H1 (cell line): ENCODE data around the gene BTN2A1. TPM values are rescaled to one million over a fixed set of nuclear protein-coding genes. Genes with fewer than 3 reads are reported as not detected.

Source experiments
- CTCF ChIA-PET: fragments of 300-600 bp; sonication (Branson Sonifier 250); formaldehyde crosslinking; loops from one replicate; lab custom pipeline; 2021; ENCODE audit not compliant: partially characterized antibody; lab: Charles Lee
- POLR2A ChIA-PET: fragments of 300-600 bp; sonication (Branson Sonifier 250); formaldehyde crosslinking; loops from one replicate; lab custom pipeline; 2021; ENCODE audit warnings: inconsistent platforms; ENCODE audit not compliant: partially characterized antibody; lab: Charles Lee
- DNase-seq, 2 experiments: peaks; one replicate each; pipeline versions ENCODE4 v3.0.0 to v3.0.0-alpha.2; 2010 to 2022; ENCODE audit warnings: low spot score in 2 of 2, low read depth in 1 of 2, mixed read lengths in 1 of 2
- FAIRE-seq: peaks from 2 replicates; lab custom pipeline; 2011; peaks lifted over from hg19 to GRCh38; lab: Jason Lieb, UNC
- H2AFZ ChIP-seq: 2 replicates; pipeline ENCODE4 v1.8.1; 2012; ENCODE audit warnings: low read length, inconsistent platforms
- H2AK5ac ChIP-seq: 2 replicates; pipeline ENCODE4 v1.6.1; 2013; ENCODE audit warnings: low read depth, low read length
- H2BK120ac ChIP-seq: replicated peaks from 2 replicates; pipeline ENCODE3; 2013; ENCODE audit warnings: low read depth, low read length, inconsistent platforms
- H2BK12ac ChIP-seq: 2 replicates; pipeline ENCODE4 v1.6.1; 2013; ENCODE audit warnings: low read depth, low read length
- H2BK15ac ChIP-seq: 2 replicates; pipeline ENCODE4 v1.6.1; 2013; ENCODE audit warnings: low read length
- H2BK20ac ChIP-seq: 2 replicates; pipeline ENCODE4 v1.6.1; 2013; ENCODE audit warnings: low read length
- H2BK5ac ChIP-seq: 2 replicates; pipeline ENCODE4 v1.6.1; 2013; ENCODE audit warnings: low read depth, low read length
- H3K14ac ChIP-seq: 2 replicates; pipeline ENCODE4 v1.6.1; 2013; ENCODE audit warnings: inconsistent platforms; ENCODE audit not compliant: insufficient read length
- H3K18ac ChIP-seq: 2 replicates; pipeline ENCODE4 v1.6.1; 2013; ENCODE audit warnings: low read length; ENCODE audit errors: extremely low read depth
- H3K23ac ChIP-seq: 2 replicates; pipeline ENCODE4 v1.6.1; 2013; ENCODE audit warnings: inconsistent platforms; ENCODE audit not compliant: insufficient read length
- H3K23me2 ChIP-seq: 2 replicates; pipeline ENCODE4 v1.6.1; 2013; ENCODE audit warnings: low read depth, low read length
- H3K27ac ChIP-seq: 2 replicates; pipeline ENCODE4 v1.6.1; 2011; ENCODE audit warnings: low read depth, low read length, inconsistent platforms
- H3K27me3 ChIP-seq, 4 experiments: replicated peaks in 1 of 4; 1 replicate in 1 of 4; 2 replicates in 3 of 4; pipeline versions ENCODE4 v1.6.1 to v1.8.1; 2011 to 2013; ENCODE audit warnings: low read length in 3 of 4, mild to moderate bottlenecking in 3 of 4, inconsistent platforms in 2 of 4, mixed read lengths in 2 of 4, moderate library complexity in 1 of 4; ENCODE audit not compliant: control insufficient read depth in 3 of 4, insufficient read depth in 3 of 4; ENCODE audit errors: extremely low read depth in 1 of 4
- H3K36me3 ChIP-seq, 4 experiments: 2 replicates each; pipeline versions ENCODE4 v1.6.1 to v1.8.1; 2011 to 2013; ENCODE audit warnings: mild to moderate bottlenecking in 4 of 4, low read length in 3 of 4, moderate library complexity in 2 of 4, control low read depth in 1 of 4, inconsistent platforms in 1 of 4; ENCODE audit not compliant: insufficient read depth in 4 of 4, control insufficient read depth in 2 of 4
- H3K4ac ChIP-seq: replicated peaks from 2 replicates; pipeline ENCODE3; 2013; ENCODE audit warnings: low read length, low read depth, mixed read lengths, inconsistent platforms; ENCODE audit not compliant: insufficient read length
- H3K4me1 ChIP-seq, 4 experiments: replicated peaks in 1 of 4; 1 replicate in 1 of 4; 2 replicates in 3 of 4; pipeline versions ENCODE4 v1.6.1 to v1.8.1; 2011 to 2013; ENCODE audit warnings: low read length in 3 of 4, inconsistent platforms in 2 of 4, mixed read lengths in 1 of 4; ENCODE audit not compliant: insufficient read depth in 4 of 4, control insufficient read depth in 3 of 4
- H3K4me2 ChIP-seq, 2 experiments: 2 replicates each; pipeline versions ENCODE4 v1.6.1 to v1.8.1; 2011 to 2013; ENCODE audit warnings: low read depth in 2 of 2, low read length in 2 of 2, control low read depth in 1 of 2, inconsistent platforms in 1 of 2, mild to moderate bottlenecking in 1 of 2; ENCODE audit not compliant: insufficient read depth in 1 of 2
- H3K4me3 ChIP-seq, 4 experiments: fragments of 200-600, 300-600 bp in 1 of 4; sonication (generic), shearing (Covaris generic), sonication (Bioruptor Twin) in 1 of 4; 2 replicates each; pipeline versions ENCODE4 v1.5.1 to v1.8.1; 2011 to 2016; ENCODE audit warnings: low read length in 4 of 4, low read depth in 3 of 4, control low read depth in 2 of 4, inconsistent platforms in 2 of 4, mild to moderate bottlenecking in 2 of 4, mixed read lengths in 1 of 4, moderate library complexity in 1 of 4; ENCODE audit not compliant: insufficient read depth in 2 of 4; ENCODE audit errors: extremely low read depth in 1 of 4
- H3K56ac ChIP-seq: replicated peaks from 2 replicates; pipeline ENCODE3; 2013; ENCODE audit warnings: low read depth, mild to moderate bottlenecking, mixed read lengths, low read length, inconsistent platforms; ENCODE audit not compliant: insufficient read length
- H3K79me1 ChIP-seq: 2 replicates; pipeline ENCODE4 v1.6.1; 2013; ENCODE audit warnings: low read depth, low read length, control low read depth
- H3K79me2 ChIP-seq, 2 experiments: 2 replicates each; pipeline versions ENCODE4 v1.6.1 to v1.8.1; 2012 to 2013; ENCODE audit warnings: low read length in 2 of 2, mild to moderate bottlenecking in 2 of 2, inconsistent platforms in 1 of 2; ENCODE audit not compliant: insufficient read depth in 2 of 2, control insufficient read depth in 1 of 2
- H3K9ac ChIP-seq, 4 experiments: replicated peaks in 1 of 4; 1 replicate in 1 of 4; 2 replicates in 3 of 4; pipeline versions ENCODE4 v1.6.1 to v1.8.1; 2011 to 2013; ENCODE audit warnings: low read depth in 3 of 4, low read length in 3 of 4, control low read depth in 2 of 4, mild to moderate bottlenecking in 2 of 4, moderate library complexity in 2 of 4, inconsistent platforms in 1 of 4; ENCODE audit errors: extremely low read depth in 1 of 4
- H3K9me3 ChIP-seq, 2 experiments: 2 replicates each; pipeline versions ENCODE4 v1.6.1 to v1.8.1; 2012 to 2013; ENCODE audit warnings: mild to moderate bottlenecking in 2 of 2, moderate library complexity in 2 of 2, control low read depth in 1 of 2, inconsistent platforms in 1 of 2, low read depth in 1 of 2, low read length in 1 of 2, mixed read lengths in 1 of 2; ENCODE audit not compliant: insufficient read depth in 2 of 2
- H4K20me1 ChIP-seq, 2 experiments: replicated peaks in 1 of 2; 2 replicates each; pipeline versions ENCODE3 to v1.8.1; 2011 to 2013; ENCODE audit warnings: inconsistent platforms in 2 of 2, low read length in 2 of 2, mild to moderate bottlenecking in 1 of 2; ENCODE audit not compliant: insufficient read depth in 2 of 2, control insufficient read depth in 1 of 2
- H4K5ac ChIP-seq: 2 replicates; pipeline ENCODE4 v1.6.1; 2013; ENCODE audit warnings: low read length, low read depth, mixed read lengths, inconsistent platforms; ENCODE audit not compliant: insufficient read length
- H4K8ac ChIP-seq: 2 replicates; pipeline ENCODE4 v1.8.0; 2013; ENCODE audit warnings: mild to moderate bottlenecking, moderate library complexity, low read length, inconsistent platforms; ENCODE audit not compliant: insufficient read depth; ENCODE audit errors: extremely low read depth
- H4K91ac ChIP-seq: replicated peaks from 2 replicates; pipeline ENCODE3; 2013; ENCODE audit warnings: low read length, mixed read lengths, inconsistent platforms; ENCODE audit not compliant: insufficient read length
- CTCF ChIP-seq, 3 experiments: IDR thresholded peaks; 1 replicate in 2 of 3; 2 replicates in 1 of 3; pipeline versions ENCODE4 v1.5.1 to v1.6.1; 2011; ENCODE audit warnings: low read length in 3 of 3, mild to moderate bottlenecking in 3 of 3, inconsistent platforms in 2 of 3, low read depth in 1 of 3, moderate library complexity in 1 of 3; ENCODE audit not compliant: insufficient read depth in 1 of 3; ENCODE audit errors: control extremely low read depth in 1 of 3
- E2F6 ChIP-seq: IDR thresholded peaks from 2 replicates; pipeline ENCODE4 v1.6.1; 2012; ENCODE audit warnings: inconsistent platforms
- EZH2 ChIP-seq: fragments of 200-600 bp; sonication (generic); IDR thresholded peaks from 2 replicates; pipeline ENCODE4 v1.7.1; 2012; ENCODE audit warnings: low read depth, mild to moderate bottlenecking, moderate library complexity, low read length, inconsistent platforms; ENCODE audit not compliant: severe bottlenecking
- TCF12 ChIP-seq: IDR thresholded peaks from 2 replicates; pipeline ENCODE4 v1.6.1; 2011; ENCODE audit warnings: low read depth, mild to moderate bottlenecking, low read length
- WGBS, 2 experiments: shearing (Covaris generic) in 1 of 2; methylation state at CpG; one replicate each; pipeline versions ENCODE4 v1.1.6 to v1.1.7; 2013 to 2015; ENCODE audit warnings: low lambda C conversion rate in 2 of 2, mixed read lengths in 2 of 2, inconsistent platforms in 1 of 2, low coverage in 1 of 2, missing lambda C conversion rate in 1 of 2; ENCODE audit not compliant: insufficient replicate concordance in 2 of 2, insufficient coverage in 1 of 2, insufficient read length in 1 of 2; ENCODE audit errors: extremely low coverage in 1 of 2, missing lambda C conversion rate in 1 of 2; 5-methylcytosine and 5-hydroxymethylcytosine counted together
- polyA plus RNA-seq, 7 experiments: library from polyadenylated mRNA; depleted of rRNA in 3 of 7; stranded (reverse) in 5 of 7; unstranded in 2 of 7; fragments of >200 nt in 5 of 7; fragments of 200-250 nt in 2 of 7; gene quantifications; 1 replicate in 5 of 7; 2 replicates in 1 of 7; 4 replicates in 1 of 7; pipeline versions ENCODE4 v1.2.1 to v1.2.3, GENCODE V29; 2011 to 2013; ENCODE audit warnings: missing spikeins in 2 of 7, mixed read lengths in 2 of 7
- total RNA-seq: library from RNA; stranded (reverse); fragmentation: NEBNext Ultra II Directional; extraction: Animal tissue kit (Norgen Biotek cat#: 25700); gene quantifications from 2 replicates; pipeline ENCODE4 v1.2.1, GENCODE V29; 2021

BTN2A1 gene
- total and polyA plus RNA-seq, 2 of the 8 experiments (the other 6 are each of a cell fraction or from before 2014, with no cell fraction given) = 8.7 to 11.0 TPM

GRCh38 chr6:26491604-26492003 is 33.8 kb downstream of the BTN2A1 start:
- H3K14ac ChIP-seq = no peak overlapping the region

More at GRCh38 chr6:26491604-26492003, 33.8 kb downstream of the BTN2A1 start:
- Histone ChIP-seq H3K27ac (no peak overlapping the region), H3K79me2 (no peaks in the 10 kb centered on the region), H3K56ac (no peak overlapping the region), H4K8ac (no peak overlapping the region), H2AK5ac (no peak overlapping the region), H2AFZ (no peak overlapping the region), H3K4ac (no peak overlapping the region), H3K23ac (no peak overlapping the region), H4K91ac (no peak overlapping the region), H3K4me3 (no peak overlapping the region), H3K4me1 (peaks cover 0 to 3% (median under 1%) of the 10 kb centered on the region in 4 experiments; a peak in 1 of 7 replicates), H3K36me3 (no peaks in the 10 kb centered on the region), H3K9ac (no peak overlapping the region), H3K79me1 (no peaks in the 10 kb centered on the region), H2BK120ac (no peak overlapping the region), H2BK15ac (no peak overlapping the region), H4K20me1 (no peaks in the 10 kb centered on the region), H3K23me2 (no peaks in the 10 kb centered on the region), H3K27me3 (no peaks in the 10 kb centered on the region; a peak in 1 of 7 replicates), H3K9me3 (0 out of 4 replicates have a peak, but pooled peaks cover 0 to 3% of the 10 kb centered on the region in 2 experiments), H2BK20ac (no peak overlapping the region), H4K5ac (no peak overlapping the region), H2BK12ac (no peak overlapping the region), H2BK5ac (no peak overlapping the region), H3K4me2 (no peak overlapping the region), H3K18ac (no peak overlapping the region)
- FAIRE-seq (no peak), DNase-seq (no peak)
- WGBS, 2 experiments = 91% methylated on average over 5 of the region's 5 CpGs; no CpG with 5 or more reads in 1 of the 2 experiments
- ChIA-PET POLR2A (interaction anchor here (0.8 kb wide), 1 partner anchor 21 kb away, joined by 3 read pairs; no protein-coding TSS in a partner anchor), CTCF (interaction anchor here (0.6 to 1.9 kb wide), 3 partner anchors 11 to 150 kb away, joined by 3 to 7 read pairs (median 5); no protein-coding TSS in a partner anchor)
- TF ChIP-seq E2F6 (no peak), TCF12 (no peak), EZH2 (no peak), CTCF (IDR thresholded peaks at IDR 0.05; ENCODE audit: control extremely low read depth in 1 of 3, insufficient read depth in 1 of 3, low read depth in 1 of 3, low read length in 3 of 3) (no peak)
